ENCODE results near the gene PHACTR1. TPM values are rescaled to one million over a fixed set of nuclear protein-coding genes. Genes with fewer than 3 reads are reported as not detected.

Gene PHACTR1
- total RNA-seq, 1 donor from 2014 or later = 50.7 TPM

GRCh38 chr6:12947151-12947871 is 230.7 kb downstream of the PHACTR1 start:
- Mint-ChIP-seq H3K4me1 (ENCODE audit: low read depth, unreplicated experiment) (peaks cover 4% of the 10 kb centered on the region), H3K4me3 (ENCODE audit: unreplicated experiment) (no peak overlapping the region), H3K36me3 (ENCODE audit: unreplicated experiment) (no peaks in the 10 kb centered on the region), H3K27ac (ENCODE audit: unreplicated experiment) (no peak overlapping the region), H3K27me3 (ENCODE audit: unreplicated experiment) (no peaks in the 10 kb centered on the region), H3K9me3 (ENCODE audit: unreplicated experiment) (no peaks in the 10 kb centered on the region)
- TF ChIP-seq CTCF (IDR thresholded peaks at IDR 0.05; ENCODE audit: partially characterized antibody, unreplicated experiment) = no peak
- no peak for DNase-seq

GRCh38 chr6:12947967-12948366 is 231.4 kb downstream of the PHACTR1 start:
- Mint-ChIP-seq H3K27me3 (ENCODE audit: unreplicated experiment) (no peaks in the 10 kb centered on the region), H3K4me1 (ENCODE audit: low read depth, unreplicated experiment) (peaks cover 4% of the 10 kb centered on the region)

GRCh38 chr6:12950976-12951375 is 234.4 kb downstream of the PHACTR1 start:
- no peak overlapping the region for H3K27ac Mint-ChIP-seq (ENCODE audit: unreplicated experiment)
- no peaks in the 10 kb centered on the region for H3K36me3 Mint-ChIP-seq (ENCODE audit: unreplicated experiment)
- no peaks in the 10 kb centered on the region for H3K9me3 Mint-ChIP-seq (ENCODE audit: unreplicated experiment)
- H3K4me3 Mint-ChIP-seq (ENCODE audit: unreplicated experiment) = no peak overlapping the region
- no peak for DNase-seq
- no peak for TF ChIP-seq CTCF (IDR thresholded peaks at IDR 0.05; ENCODE audit: partially characterized antibody, unreplicated experiment)
- H3K27me3 Mint-ChIP-seq (ENCODE audit: unreplicated experiment) = peaks cover under 1% of the 10 kb centered on the region
- peaks cover 8% of the 10 kb centered on the region for H3K4me1 Mint-ChIP-seq (ENCODE audit: low read depth, unreplicated experiment)

More at GRCh38 chr6:12947967-12948366, 231.4 kb downstream of the PHACTR1 start:
- no peak for TF ChIP-seq CTCF (IDR thresholded peaks at IDR 0.05; ENCODE audit: partially characterized antibody, unreplicated experiment)
- Mint-ChIP-seq H3K36me3 (ENCODE audit: unreplicated experiment) (no peaks in the 10 kb centered on the region), H3K4me3 (ENCODE audit: unreplicated experiment) (no peak overlapping the region), H3K9me3 (ENCODE audit: unreplicated experiment) (no peaks in the 10 kb centered on the region), H3K27ac (ENCODE audit: unreplicated experiment) (no peak overlapping the region)
- no peak for DNase-seq

- Mint-ChIP-seq H3K9me3 (ENCODE audit: unreplicated experiment) (peaks cover 3% of the 10 kb centered on the region), H3K4me1 (ENCODE audit: low read depth, unreplicated experiment) (peaks cover 12% of the 10 kb centered on the region), H3K27ac (ENCODE audit: unreplicated experiment) (no peak overlapping the region)
Measured at GRCh38 chr6:12951415-12951814, 234.8 kb downstream of the PHACTR1 start.

More at GRCh38 chr6:12951415-12951814, 234.8 kb downstream of the PHACTR1 start:
- TF ChIP-seq CTCF (IDR thresholded peaks at IDR 0.05; ENCODE audit: partially characterized antibody, unreplicated experiment) = no peak
- DNase-seq = no peak
- no peaks in the 10 kb centered on the region for H3K36me3 Mint-ChIP-seq (ENCODE audit: unreplicated experiment)
- H3K4me3 Mint-ChIP-seq (ENCODE audit: unreplicated experiment) = no peak overlapping the region
- peaks cover 5% of the 10 kb centered on the region for H3K27me3 Mint-ChIP-seq (ENCODE audit: unreplicated experiment)

Measured in glutamatergic neuron (in vitro differentiated cells).